22Rv1 (cell line): Measurements from ENCODE around the gene NLK.

Experiments used
- ZFX ChIP-seq: fragments of 450-650 bp; IDR thresholded peaks from 2 replicates; pipeline ENCODE4 v1.6.1; 2017; ENCODE audit warnings: antibody characterized with exemption, borderline replicate concordance
- TF ChIP-seq, protein P1 (sequence below): fragments of 450-650 bp; IDR thresholded peaks from 2 replicates; pipeline ENCODE4 v1.5.1; 2017; ENCODE audit warnings: mild to moderate bottlenecking

DNA sequence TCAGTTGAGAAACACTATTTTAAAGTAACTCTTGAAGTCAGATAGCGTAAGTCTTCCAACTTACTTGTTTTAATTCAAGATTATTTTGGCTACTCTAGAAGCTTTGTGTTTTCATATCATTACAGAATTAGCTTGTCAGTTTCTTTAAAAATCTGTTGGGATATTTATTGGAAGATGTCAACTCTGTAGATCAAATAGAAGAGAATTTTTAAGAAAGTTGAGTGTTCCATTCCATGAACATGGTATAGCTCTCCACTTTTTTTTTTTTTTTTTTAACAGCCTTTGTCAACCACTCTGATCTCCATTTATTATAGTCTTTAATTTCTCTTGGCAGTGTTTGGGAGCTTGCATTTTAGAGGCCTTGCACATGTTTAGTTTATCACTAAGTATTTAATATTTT, 28.7 kb downstream of the NLK start:
- TF ChIP-seq, protein P1, sequence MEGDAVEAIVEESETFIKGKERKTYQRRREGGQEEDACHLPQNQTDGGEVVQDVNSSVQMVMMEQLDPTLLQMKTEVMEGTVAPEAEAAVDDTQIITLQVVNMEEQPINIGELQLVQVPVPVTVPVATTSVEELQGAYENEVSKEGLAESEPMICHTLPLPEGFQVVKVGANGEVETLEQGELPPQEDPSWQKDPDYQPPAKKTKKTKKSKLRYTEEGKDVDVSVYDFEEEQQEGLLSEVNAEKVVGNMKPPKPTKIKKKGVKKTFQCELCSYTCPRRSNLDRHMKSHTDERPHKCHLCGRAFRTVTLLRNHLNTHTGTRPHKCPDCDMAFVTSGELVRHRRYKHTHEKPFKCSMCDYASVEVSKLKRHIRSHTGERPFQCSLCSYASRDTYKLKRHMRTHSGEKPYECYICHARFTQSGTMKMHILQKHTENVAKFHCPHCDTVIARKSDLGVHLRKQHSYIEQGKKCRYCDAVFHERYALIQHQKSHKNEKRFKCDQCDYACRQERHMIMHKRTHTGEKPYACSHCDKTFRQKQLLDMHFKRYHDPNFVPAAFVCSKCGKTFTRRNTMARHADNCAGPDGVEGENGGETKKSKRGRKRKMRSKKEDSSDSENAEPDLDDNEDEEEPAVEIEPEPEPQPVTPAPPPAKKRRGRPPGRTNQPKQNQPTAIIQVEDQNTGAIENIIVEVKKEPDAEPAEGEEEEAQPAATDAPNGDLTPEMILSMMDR: no peak
- TF ChIP-seq ZFX: no peak
